ENCODE data around the gene CNTN6. TPM values are rescaled to one million over a fixed set of nuclear protein-coding genes. Genes with fewer than 3 reads are reported as not detected.

CNTN6 gene
- total and polyA plus RNA-seq, 2 donors (not counting 1 experiment from before 2014, with no cell fraction given), result not detected

DNA sequence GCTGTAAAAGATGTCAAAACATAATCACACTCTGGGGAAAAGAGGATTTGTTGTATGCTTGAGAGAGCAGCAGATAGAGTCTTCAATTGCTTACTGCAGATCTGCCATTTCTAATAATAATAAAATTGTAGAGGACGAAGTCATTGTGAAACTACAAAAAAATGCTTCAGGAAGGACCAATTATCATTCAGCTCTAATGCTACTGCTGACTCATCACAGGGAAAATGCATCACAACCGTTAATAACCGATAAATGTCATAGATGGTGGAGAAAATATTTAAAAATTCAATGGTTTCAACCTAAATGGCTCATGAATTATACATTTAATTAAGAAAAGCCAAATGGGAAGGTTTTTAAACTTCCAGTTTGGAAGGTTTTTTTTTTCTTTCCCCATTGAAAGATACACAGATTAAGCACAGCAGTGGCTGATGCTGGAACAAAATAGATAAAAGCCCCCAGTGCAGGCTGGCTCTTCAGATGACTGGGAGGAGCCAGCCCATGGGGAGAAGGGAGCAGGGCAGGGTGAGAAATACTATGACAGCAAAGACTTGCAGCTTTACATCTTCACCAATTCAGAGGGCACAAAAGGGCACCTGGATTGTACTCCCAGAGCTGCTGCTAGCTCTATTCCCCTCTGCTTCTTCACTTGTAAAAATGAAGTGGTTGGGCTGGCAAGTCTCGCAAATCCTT, 196.1 kb downstream of the CNTN6 start:
- Histone ChIP-seq H3K9ac (ENCODE audit: low read length) (no peak overlapping the region), H3K27me3 (replicated peaks in 1 of 4; ENCODE audit: control extremely low read depth in 1 of 4, control insufficient read depth in 3 of 4, insufficient read depth in 4 of 4, low read length in 3 of 4) (no peaks in the 10 kb centered on the region), H4K20me1 (ENCODE audit: control insufficient read depth, insufficient read depth, low read length, poor library complexity, severe bottlenecking) (no peaks in the 10 kb centered on the region), H2AFZ (ENCODE audit: insufficient read depth, low read depth, low read length, poor library complexity, severe bottlenecking) (no peak overlapping the region), H3K4me2 (replicated peaks; ENCODE audit: low read depth, low read length, poor library complexity, severe bottlenecking) (no peak overlapping the region), H3K4me1 (ENCODE audit: control insufficient read depth in 2 of 2, insufficient read depth in 2 of 2, low read length in 2 of 2) (no peaks in the 10 kb centered on the region), H3K9me3 (ENCODE audit: control extremely low read depth in 1 of 3, control insufficient read depth in 2 of 3, insufficient read depth in 1 of 3, low read length in 2 of 3) (peaks cover 0 to 2% (median 1%) of the 10 kb centered on the region in 3 donors), H3K36me3 (replicated peaks in 1 of 2; ENCODE audit: control extremely low read depth in 1 of 2, control insufficient read depth in 1 of 2, extremely low read depth in 1 of 2, insufficient read depth in 2 of 2, low read length in 1 of 2) (no peaks in the 10 kb centered on the region), H3K27ac (ENCODE audit: low read length in 2 of 2) (no peak overlapping the region), H3K4me3 (ENCODE audit: control extremely low read depth in 1 of 5, extremely low read depth in 1 of 5, insufficient read depth in 1 of 5, low read depth in 2 of 5, low read length in 4 of 5) (no peak overlapping the region), H3K79me2 (ENCODE audit: control insufficient read depth, insufficient read depth, low read length) (no peaks in the 10 kb centered on the region)
- ChIA-PET POLR2A (no interaction called here), CTCF (interaction anchor here (0.6 kb wide), 1 partner anchor 14 kb away, joined by 3 read pairs; no protein-coding TSS in a partner anchor)
- no CpG with 5 or more reads among the region's 4 CpGs for WGBS (ENCODE audit: insufficient coverage)
- ATAC-seq (ENCODE audit: low read depth) (no peak), DNase-seq (no peak)
- TF ChIP-seq, protein P1, sequence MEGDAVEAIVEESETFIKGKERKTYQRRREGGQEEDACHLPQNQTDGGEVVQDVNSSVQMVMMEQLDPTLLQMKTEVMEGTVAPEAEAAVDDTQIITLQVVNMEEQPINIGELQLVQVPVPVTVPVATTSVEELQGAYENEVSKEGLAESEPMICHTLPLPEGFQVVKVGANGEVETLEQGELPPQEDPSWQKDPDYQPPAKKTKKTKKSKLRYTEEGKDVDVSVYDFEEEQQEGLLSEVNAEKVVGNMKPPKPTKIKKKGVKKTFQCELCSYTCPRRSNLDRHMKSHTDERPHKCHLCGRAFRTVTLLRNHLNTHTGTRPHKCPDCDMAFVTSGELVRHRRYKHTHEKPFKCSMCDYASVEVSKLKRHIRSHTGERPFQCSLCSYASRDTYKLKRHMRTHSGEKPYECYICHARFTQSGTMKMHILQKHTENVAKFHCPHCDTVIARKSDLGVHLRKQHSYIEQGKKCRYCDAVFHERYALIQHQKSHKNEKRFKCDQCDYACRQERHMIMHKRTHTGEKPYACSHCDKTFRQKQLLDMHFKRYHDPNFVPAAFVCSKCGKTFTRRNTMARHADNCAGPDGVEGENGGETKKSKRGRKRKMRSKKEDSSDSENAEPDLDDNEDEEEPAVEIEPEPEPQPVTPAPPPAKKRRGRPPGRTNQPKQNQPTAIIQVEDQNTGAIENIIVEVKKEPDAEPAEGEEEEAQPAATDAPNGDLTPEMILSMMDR (IDR thresholded peaks at IDR 0.05), result no peak
- TF ChIP-seq EZH2 (IDR thresholded peaks at IDR 0.05; ENCODE audit: borderline replicate concordance, insufficient read depth, low read depth, low read length, poor library complexity, severe bottlenecking), result no peak
- Mint-ChIP-seq H3K4me3 (no peak overlapping the region), H3K27ac (no peak overlapping the region), H3K27me3 (no peaks in the 10 kb centered on the region), H3K9me3 (ENCODE audit: insufficient read depth) (peaks cover 2% of the 10 kb centered on the region), H3K4me1 (no peaks in the 10 kb centered on the region)
- intact Hi-C loops (cut with micrococcal nuclease), result no loop called here

DNA sequence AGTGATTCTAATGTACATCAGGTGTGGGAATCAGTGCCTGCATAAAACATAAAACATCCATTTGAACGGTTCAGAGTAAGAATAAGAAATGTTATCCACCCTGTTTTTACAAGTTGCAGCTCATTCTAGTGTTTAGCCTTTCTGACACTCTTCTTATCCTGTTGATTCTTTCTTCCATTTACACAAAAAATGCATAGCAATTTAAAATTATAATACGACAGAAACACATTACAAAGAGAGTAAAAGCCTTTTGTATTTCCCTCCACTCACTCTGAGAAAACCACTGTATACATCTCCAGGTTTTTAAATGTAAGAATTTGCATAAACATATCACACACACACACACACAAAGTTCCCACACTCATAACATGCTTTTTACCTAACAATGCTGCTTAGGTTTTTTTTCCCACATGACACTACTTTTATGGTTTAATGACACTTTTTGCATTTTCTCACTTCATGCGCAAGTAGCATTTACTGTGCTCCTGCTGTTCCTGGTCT, 199.8 kb downstream of the CNTN6 start:
- Mint-ChIP-seq H3K9me3 (ENCODE audit: insufficient read depth) (no peaks in the 10 kb centered on the region), H3K27me3 (peaks cover 4% of the 10 kb centered on the region), H3K27ac (no peak overlapping the region), H3K4me3 (no peak overlapping the region), H3K4me1 (no peaks in the 10 kb centered on the region)
- DNase-seq (no peak), ATAC-seq (ENCODE audit: low read depth) (no peak)
- TF ChIP-seq, protein P1 (IDR thresholded peaks at IDR 0.05), result no peak
- no peak for TF ChIP-seq EZH2 (IDR thresholded peaks at IDR 0.05; ENCODE audit: borderline replicate concordance, insufficient read depth, low read depth, low read length, poor library complexity, severe bottlenecking)
- H3K9me3 ChIP-seq (ENCODE audit: control extremely low read depth in 1 of 3, control insufficient read depth in 2 of 3, insufficient read depth in 1 of 3, low read length in 2 of 3), result peaks cover 0 to 2% (median 1%) of the 10 kb centered on the region in 3 donors
- no peaks in the 10 kb centered on the region for H3K4me1 ChIP-seq (ENCODE audit: control insufficient read depth in 2 of 2, insufficient read depth in 2 of 2, low read length in 2 of 2)
- no peak overlapping the region for H3K4me2 ChIP-seq (replicated peaks; ENCODE audit: low read depth, low read length, poor library complexity, severe bottlenecking)
- intact Hi-C loops (cut with micrococcal nuclease), result no loop called here
- H3K9ac ChIP-seq (ENCODE audit: low read length), result no peak overlapping the region
- ChIA-PET POLR2A (no interaction called here), CTCF (no interaction called here)
- no peaks in the 10 kb centered on the region for H3K36me3 ChIP-seq (replicated peaks in 1 of 2; ENCODE audit: control extremely low read depth in 1 of 2, control insufficient read depth in 1 of 2, extremely low read depth in 1 of 2, insufficient read depth in 2 of 2, low read length in 1 of 2)
- H2AFZ ChIP-seq (ENCODE audit: insufficient read depth, low read depth, low read length, poor library complexity, severe bottlenecking), result no peak overlapping the region
- H3K4me3 ChIP-seq (ENCODE audit: control extremely low read depth in 1 of 5, extremely low read depth in 1 of 5, insufficient read depth in 1 of 5, low read depth in 2 of 5, low read length in 4 of 5), result no peak overlapping the region
- H3K27ac ChIP-seq (ENCODE audit: low read length in 2 of 2), result no peak overlapping the region
- no peaks in the 10 kb centered on the region for H4K20me1 ChIP-seq (ENCODE audit: control insufficient read depth, insufficient read depth, low read length, poor library complexity, severe bottlenecking)
- 100% methylated on average over 1 of the region's 3 CpGs for WGBS (ENCODE audit: insufficient coverage)
- H3K79me2 ChIP-seq (ENCODE audit: control insufficient read depth, insufficient read depth, low read length), result no peaks in the 10 kb centered on the region
- H3K27me3 ChIP-seq (replicated peaks in 1 of 4; ENCODE audit: control extremely low read depth in 1 of 4, control insufficient read depth in 3 of 4, insufficient read depth in 4 of 4, low read length in 3 of 4), result no peaks in the 10 kb centered on the region
